Liver (tissue), 9 donors: ENCODE data around the gene CDKN1A. TPM values are rescaled to one million over a fixed set of nuclear protein-coding genes. Genes with fewer than 3 reads are reported as not detected.

Experiments
- DNase-seq: peaks from one replicate; pipeline ENCODE4 v3.0.0-alpha.2; 2017; ENCODE audit warnings: low spot score
- H3K27ac ChIP-seq, 2 donors: one replicate each; pipeline ENCODE4 v1.7.0; 2013; ENCODE audit warnings: inconsistent platforms in 2 of 2, low read length in 2 of 2, control low read depth in 1 of 2, low read depth in 1 of 2, mild to moderate bottlenecking in 1 of 2
- H3K27me3 ChIP-seq, 4 donors: one replicate each; pipeline versions ENCODE4 v1.6.1 to v1.7.0; 2013; ENCODE audit warnings: low read length in 3 of 4, inconsistent platforms in 1 of 4, mild to moderate bottlenecking in 1 of 4, moderate library complexity in 1 of 4; ENCODE audit not compliant: control insufficient read depth in 4 of 4, insufficient read depth in 4 of 4
- H3K36me3 ChIP-seq, 4 donors: one replicate each; pipeline versions ENCODE4 v1.6.1 to v1.7.0; 2013; ENCODE audit warnings: low read length in 3 of 4, mild to moderate bottlenecking in 3 of 4, low read depth in 1 of 4, moderate library complexity in 1 of 4; ENCODE audit not compliant: control insufficient read depth in 4 of 4, insufficient read depth in 3 of 4
- H3K4me1 ChIP-seq, 4 donors: one replicate each; pipeline versions ENCODE4 v1.6.1 to v1.7.0; 2013; ENCODE audit warnings: low read length in 3 of 4, mild to moderate bottlenecking in 3 of 4, moderate library complexity in 1 of 4; ENCODE audit not compliant: control insufficient read depth in 4 of 4, insufficient read depth in 4 of 4
- H3K4me3 ChIP-seq, 3 donors: one replicate each; pipeline versions ENCODE4 v1.6.1 to v1.7.0; 2013; ENCODE audit warnings: low read length in 3 of 3, control low read depth in 1 of 3, low read depth in 1 of 3, mild to moderate bottlenecking in 1 of 3
- H3K9ac ChIP-seq, 2 donors: one replicate each; pipeline ENCODE4 v1.7.0; 2013; ENCODE audit warnings: low read length in 2 of 2, mild to moderate bottlenecking in 2 of 2, moderate library complexity in 2 of 2, control low read depth in 1 of 2, low read depth in 1 of 2
- H3K9me3 ChIP-seq, 4 donors: one replicate each; pipeline versions ENCODE4 v1.6.1 to v1.7.0; 2013; ENCODE audit warnings: low read length in 3 of 4; ENCODE audit not compliant: control insufficient read depth in 4 of 4
- ATF3 ChIP-seq: IDR thresholded peaks from 2 replicates; pipeline ENCODE4 v1.6.1; 2016; ENCODE audit warnings: antibody characterized with exemption
- CTCF ChIP-seq: fragments of 150-350 bp; IDR thresholded peaks from 2 replicates; pipeline ENCODE4 v1.5.1; 2017; ENCODE audit warnings: improper control_type of control experiment, low read depth, low read length; ENCODE audit not compliant: missing input control
- EGR1 ChIP-seq, 2 donors: IDR thresholded peaks; 2 replicates each; pipeline ENCODE4 v1.6.1; 2016 to 2018; ENCODE audit warnings: antibody characterized with exemption in 2 of 2, low read depth in 2 of 2
- FOXA2 ChIP-seq: IDR thresholded peaks from 2 replicates; pipeline ENCODE4 v1.6.1; 2016; ENCODE audit warnings: antibody characterized with exemption
- GABPA ChIP-seq, 2 donors: IDR thresholded peaks in 1 of 2; conservative IDR thresholded peaks in 1 of 2; 2 replicates each; pipeline ENCODE4 v1.6.1; 2016; ENCODE audit warnings: antibody characterized with exemption in 2 of 2, mild to moderate bottlenecking in 1 of 2, moderate library complexity in 1 of 2
- HNF4A ChIP-seq, 2 donors: conservative IDR thresholded peaks; 2 replicates each; pipeline ENCODE4 v1.6.1; 2016; ENCODE audit warnings: antibody characterized with exemption in 2 of 2, mild to moderate bottlenecking in 2 of 2
- HNF4G ChIP-seq: IDR thresholded peaks from 2 replicates; pipeline ENCODE4 v1.6.1; 2016; ENCODE audit warnings: antibody characterized with exemption
- JUND ChIP-seq, 2 donors: IDR thresholded peaks; 2 replicates each; pipeline ENCODE4 v1.6.1; 2016; ENCODE audit warnings: antibody characterized with exemption in 2 of 2
- MAX ChIP-seq: IDR thresholded peaks from 2 replicates; pipeline ENCODE4 v1.6.1; 2016; ENCODE audit warnings: antibody characterized with exemption
- NR2F2 ChIP-seq: IDR thresholded peaks from 2 replicates; pipeline ENCODE4 v1.6.1; 2016; ENCODE audit warnings: antibody characterized with exemption
- RXRA ChIP-seq, 2 donors: IDR thresholded peaks; 2 replicates each; pipeline ENCODE4 v1.6.1; 2017 to 2018; ENCODE audit warnings: antibody characterized with exemption in 2 of 2, mild to moderate bottlenecking in 1 of 2
- SP1 ChIP-seq: IDR thresholded peaks from 2 replicates; pipeline ENCODE4 v1.6.1; 2018; ENCODE audit warnings: antibody characterized with exemption, mild to moderate bottlenecking
- TAF1 ChIP-seq: conservative IDR thresholded peaks from 2 replicates; pipeline ENCODE4 v1.6.1; 2016; ENCODE audit warnings: antibody characterized with exemption, mild to moderate bottlenecking
- YY1 ChIP-seq: IDR thresholded peaks from 2 replicates; pipeline ENCODE4 v1.6.1; 2016; ENCODE audit warnings: antibody characterized with exemption, mild to moderate bottlenecking
- ZBTB33 ChIP-seq: IDR thresholded peaks from 2 replicates; pipeline ENCODE4 v1.6.1; 2016; ENCODE audit warnings: antibody characterized with exemption
- WGBS: extraction: QIAGEN DNeasy Blood & Tissue Kit; methylation state at CpG from one replicate; pipeline ENCODE4 v1.1.7; 2013; 5-methylcytosine and 5-hydroxymethylcytosine counted together
- polyA plus RNA-seq, 2 donors: library from polyadenylated mRNA; stranded (reverse) in 1 of 2; unstranded in 1 of 2; fragments of 200-250 nt in 1 of 2; fragments of >200 nt in 1 of 2; fragmentation: Nextera tagmentation in 1 of 2; extraction: Ambion mirVana in 1 of 2; gene quantifications; one replicate each; pipeline versions ENCODE4 v1.2.1 to v1.2.3, GENCODE V29; 2013 to 2015
- total RNA-seq, 2 donors: library from RNA; depleted of rRNA; stranded (reverse); fragments of >200 nt; gene quantifications; one replicate each; pipeline ENCODE4 v1.2.3, GENCODE V29; 2014
- donor health status: healthy.
- donor health status: healthy.
- donor health status: healthy.
- donor health status: healthy.
- donor health status: healthy.

Gene CDKN1A
- total and polyA plus RNA-seq, 4 donors = 3.2 to 41.7 (median 20.5) TPM

GRCh38 chr6:36666287-36666686 is 12.2 kb upstream of the CDKN1A start:
- H3K4me1 ChIP-seq = peaks cover 0 to 5% (median 2%) of the 10 kb centered on the region in 4 donors
- H3K36me3 ChIP-seq = no peaks in the 10 kb centered on the region
- H3K27ac ChIP-seq = no peak overlapping the region
- TF ChIP-seq GABPA (IDR thresholded peaks at IDR 0.05 in 1 of 2, conservative IDR thresholded peaks at IDR 0.05 in 1 of 2) (no peak), ATF3 (no peak)
- no peak overlapping the region for H3K4me3 ChIP-seq
- no peak for DNase-seq
- WGBS = 92% methylated on average over 2 of the region's 2 CpGs
- no peaks in the 10 kb centered on the region for H3K27me3 ChIP-seq
- no peak overlapping the region for H3K9ac ChIP-seq
- H3K9me3 ChIP-seq = no peaks in the 10 kb centered on the region

- Histone ChIP-seq H3K27me3 (no peaks in the 10 kb centered on the region), H3K9ac (no peak overlapping the region), H3K9me3 (no peaks in the 10 kb centered on the region), H3K4me3 (no peak overlapping the region), H3K4me1 (peaks cover 0 to 4% (median 2%) of the 10 kb centered on the region in 4 donors), H3K36me3 (no peaks in the 10 kb centered on the region), H3K27ac (no peak overlapping the region)
- TF ChIP-seq FOXA2 (no peak), YY1 (no peak), GABPA (IDR thresholded peaks at IDR 0.05 in 1 of 2, conservative IDR thresholded peaks at IDR 0.05 in 1 of 2) (no peak), HNF4A (conservative IDR thresholded peaks at IDR 0.05) (peak in 1 of 2 donors; percentile 16), MAX (no peak), ZBTB33 (no peak), JUND (IDR thresholded peaks at IDR 0.05) (no peak), HNF4G (no peak), EGR1 (IDR thresholded peaks at IDR 0.05; ENCODE audit: low read depth in 2 of 2) (peak in 1 of 2 donors; percentile 56), CTCF (no peak), RXRA (IDR thresholded peaks at IDR 0.05) (peak in 1 of 2 donors; percentile 9), SP1 (no peak), TAF1 (no peak), NR2F2 (no peak), ATF3 (peak; percentile 87)
- DNase-seq = no peak
- 34% methylated on average over 9 of the region's 9 CpGs for WGBS
These were observed 11.5 kb upstream of the CDKN1A start for GRCh38 chr6:36666826-36667591.
